ENCODE measurements around the gene WASHC2C.
"Not testable (repeated sequence)": the region's sequence is repeated elsewhere in the genome, so short reads cannot be mapped to it uniquely, and the experiment has no call there.

WASHC2C gene

GRCh38 chr10:45726703-45727420, at the start of gene WASHC2C:
WASHC2C (plus strand) TSS chr10:45727266; CDS start chr10:45727318, 52 bp downstream.
- H3K27me3 ChIP-seq (ENCODE audit: control insufficient read depth, insufficient read depth, low read length); H3K27ac ChIP-seq (ENCODE audit: low read length); H3K4me1 ChIP-seq (ENCODE audit: control insufficient read depth, insufficient read depth, low read length); H3K36me3 ChIP-seq (ENCODE audit: control insufficient read depth, insufficient read depth, low read length); H3K9me3 ChIP-seq (ENCODE audit: control insufficient read depth, insufficient read depth, low read length): not testable (repeated sequence)
- WGBS (ENCODE audit: insufficient coverage, insufficient read length), result no CpG with 5 or more reads among the region's 49 CpGs
- H3K4me3 ChIP-seq (ENCODE audit: low read length), result peak within 1 kb of the TSS; percentile 82
- DNase-seq (ENCODE audit: low read depth, low spot score), result peak; percentile 16

GRCh38 chr10:45678467-45678866, 48.6 kb upstream of the WASHC2C start:
- not testable (repeated sequence) for H3K36me3 ChIP-seq (ENCODE audit: control insufficient read depth, insufficient read depth, low read length); H3K27ac ChIP-seq (ENCODE audit: low read length); H3K4me1 ChIP-seq (ENCODE audit: control insufficient read depth, insufficient read depth, low read length); H3K9me3 ChIP-seq (ENCODE audit: control insufficient read depth, insufficient read depth, low read length); DNase-seq (ENCODE audit: low read depth, low spot score); H3K4me3 ChIP-seq (ENCODE audit: low read length); H3K27me3 ChIP-seq (ENCODE audit: control insufficient read depth, insufficient read depth, low read length)
- no CpG with 5 or more reads among the region's 14 CpGs for WGBS (ENCODE audit: insufficient coverage, insufficient read length)

GRCh38 chr10:45710200-45710796, 16.8 kb upstream of the WASHC2C start:
- not testable (repeated sequence) for H3K4me1 ChIP-seq (ENCODE audit: control insufficient read depth, insufficient read depth, low read length); H3K27me3 ChIP-seq (ENCODE audit: control insufficient read depth, insufficient read depth, low read length); H3K4me3 ChIP-seq (ENCODE audit: low read length); H3K36me3 ChIP-seq (ENCODE audit: control insufficient read depth, insufficient read depth, low read length); DNase-seq (ENCODE audit: low read depth, low spot score); H3K9me3 ChIP-seq (ENCODE audit: control insufficient read depth, insufficient read depth, low read length); H3K27ac ChIP-seq (ENCODE audit: low read length)
- WGBS (ENCODE audit: insufficient coverage, insufficient read length), result no CpG with 5 or more reads among the region's 3 CpGs

GRCh38 chr10:45711223-45711622, 15.8 kb upstream of the WASHC2C start:
- WGBS (ENCODE audit: insufficient coverage, insufficient read length), result no CpG with 5 or more reads among the region's 5 CpGs

GRCh38 chr10:45717053-45717452, 10.0 kb upstream of the WASHC2C start:
- H3K4me1 ChIP-seq (ENCODE audit: control insufficient read depth, insufficient read depth, low read length); H3K4me3 ChIP-seq (ENCODE audit: low read length); H3K27me3 ChIP-seq (ENCODE audit: control insufficient read depth, insufficient read depth, low read length); H3K27ac ChIP-seq (ENCODE audit: low read length); H3K9me3 ChIP-seq (ENCODE audit: control insufficient read depth, insufficient read depth, low read length); H3K36me3 ChIP-seq (ENCODE audit: control insufficient read depth, insufficient read depth, low read length); DNase-seq (ENCODE audit: low read depth, low spot score): not testable (repeated sequence)
- no CpG with 5 or more reads among the region's 3 CpGs for WGBS (ENCODE audit: insufficient coverage, insufficient read length)

More at GRCh38 chr10:45711223-45711622, 15.8 kb upstream of the WASHC2C start:
- H3K27ac ChIP-seq (ENCODE audit: low read length); H3K4me3 ChIP-seq (ENCODE audit: low read length); H3K27me3 ChIP-seq (ENCODE audit: control insufficient read depth, insufficient read depth, low read length); H3K9me3 ChIP-seq (ENCODE audit: control insufficient read depth, insufficient read depth, low read length); H3K4me1 ChIP-seq (ENCODE audit: control insufficient read depth, insufficient read depth, low read length); H3K36me3 ChIP-seq (ENCODE audit: control insufficient read depth, insufficient read depth, low read length); DNase-seq (ENCODE audit: low read depth, low spot score): not testable (repeated sequence)

- DNase-seq (ENCODE audit: low read depth, low spot score); H3K9me3 ChIP-seq (ENCODE audit: control insufficient read depth, insufficient read depth, low read length); H3K4me3 ChIP-seq (ENCODE audit: low read length); H3K27ac ChIP-seq (ENCODE audit: low read length); H3K27me3 ChIP-seq (ENCODE audit: control insufficient read depth, insufficient read depth, low read length); H3K36me3 ChIP-seq (ENCODE audit: control insufficient read depth, insufficient read depth, low read length); H3K4me1 ChIP-seq (ENCODE audit: control insufficient read depth, insufficient read depth, low read length): not testable (repeated sequence)
- no CpG with 5 or more reads among the region's 1 CpG for WGBS (ENCODE audit: insufficient coverage, insufficient read length)
Measured at GRCh38 chr10:45717642-45718041, 9.4 kb upstream of the WASHC2C start.

- DNase-seq (ENCODE audit: low read depth, low spot score); H3K27me3 ChIP-seq (ENCODE audit: control insufficient read depth, insufficient read depth, low read length); H3K4me3 ChIP-seq (ENCODE audit: low read length); H3K27ac ChIP-seq (ENCODE audit: low read length); H3K36me3 ChIP-seq (ENCODE audit: control insufficient read depth, insufficient read depth, low read length); H3K9me3 ChIP-seq (ENCODE audit: control insufficient read depth, insufficient read depth, low read length); H3K4me1 ChIP-seq (ENCODE audit: control insufficient read depth, insufficient read depth, low read length): not testable (repeated sequence)
- no CpG with 5 or more reads among the region's 10 CpGs for whole genome bisulfite sequencing (ENCODE audit: insufficient coverage, insufficient read length)
Measured at GRCh38 chr10:45721503-45721902, 5.6 kb upstream of the WASHC2C start.

- H3K27ac ChIP-seq (ENCODE audit: low read length); DNase-seq (ENCODE audit: low read depth, low spot score): not testable (repeated sequence)
- WGBS (ENCODE audit: insufficient coverage, insufficient read length), result 100% methylated on average over 7 of the region's 11 CpGs
Measured at GRCh38 chr10:45723851-45724250, 3.2 kb upstream of the WASHC2C start.

GRCh38 chr10:45727421-45727965, 427 bp downstream of the WASHC2C start:
- not testable (repeated sequence) for H3K27ac ChIP-seq (ENCODE audit: low read length); H3K27me3 ChIP-seq (ENCODE audit: control insufficient read depth, insufficient read depth, low read length); H3K36me3 ChIP-seq (ENCODE audit: control insufficient read depth, insufficient read depth, low read length); H3K9me3 ChIP-seq (ENCODE audit: control insufficient read depth, insufficient read depth, low read length); DNase-seq (ENCODE audit: low read depth, low spot score); H3K4me1 ChIP-seq (ENCODE audit: control insufficient read depth, insufficient read depth, low read length)
- WGBS (ENCODE audit: insufficient coverage, insufficient read length), result no CpG with 5 or more reads among the region's 45 CpGs
- H3K4me3 ChIP-seq (ENCODE audit: low read length), result peak overlapping the region; percentile 82; the same call in 1 of the 2 replicates

More at GRCh38 chr10:45723851-45724250, 3.2 kb upstream of the WASHC2C start:
- H3K27me3 ChIP-seq (ENCODE audit: control insufficient read depth, insufficient read depth, low read length); H3K4me3 ChIP-seq (ENCODE audit: low read length); H3K4me1 ChIP-seq (ENCODE audit: control insufficient read depth, insufficient read depth, low read length); H3K9me3 ChIP-seq (ENCODE audit: control insufficient read depth, insufficient read depth, low read length); H3K36me3 ChIP-seq (ENCODE audit: control insufficient read depth, insufficient read depth, low read length): not testable (repeated sequence)

- H3K4me3 ChIP-seq (ENCODE audit: low read length); H3K4me1 ChIP-seq (ENCODE audit: control insufficient read depth, insufficient read depth, low read length): not testable (repeated sequence)
- no CpG with 5 or more reads among the region's 2 CpGs for WGBS (ENCODE audit: insufficient coverage, insufficient read length)
Measured at GRCh38 chr10:45734449-45734848, 7.4 kb downstream of the WASHC2C start.

More at GRCh38 chr10:45734449-45734848, 7.4 kb downstream of the WASHC2C start:
- not testable (repeated sequence) for H3K27ac ChIP-seq (ENCODE audit: low read length); H3K36me3 ChIP-seq (ENCODE audit: control insufficient read depth, insufficient read depth, low read length); DNase-seq (ENCODE audit: low read depth, low spot score); H3K27me3 ChIP-seq (ENCODE audit: control insufficient read depth, insufficient read depth, low read length); H3K9me3 ChIP-seq (ENCODE audit: control insufficient read depth, insufficient read depth, low read length)
